Activated effector memory CD4-positive, alpha-beta T cell treated with Interleukin-2 at 50 U/mL for 16 hours (primary cell): ENCODE measurements around the gene ZNF101.

Experiments
- DNase-seq: peaks from one replicate; pipeline ENCODE4 v3.0.0-alpha.2; 2020

Gene ZNF101

GRCh38 chr19:19668230-19669012 lies at the start of gene ZNF101:
Gene ZNF101, plus strand, starts transcription at chr19:19668839. Its CDS starts 125 bp downstream, at chr19:19668964.
- peak; percentile 94 for DNase-seq

- DNase-seq, result no peak
Measured at GRCh38 chr19:19619181-19619848, 49.3 kb upstream of the ZNF101 start.

GRCh38 chr19:19619849-19620210 lies 48.8 kb upstream of the ZNF101 start:
- no peak for DNase-seq

GRCh38 chr19:19623383-19623782 lies 45.3 kb upstream of the ZNF101 start:
- DNase-seq, result no peak

GRCh38 chr19:19624032-19624570 lies 44.5 kb upstream of the ZNF101 start:
- DNase-seq, result no peak

- DNase-seq, result no peak
Measured at GRCh38 chr19:19626516-19627472, 41.8 kb upstream of the ZNF101 start.

GRCh38 chr19:19627621-19628500 lies 40.8 kb upstream of the ZNF101 start, which contains the start of gene LPAR2:
Gene LPAR2, minus strand, starts transcription at chr19:19628220. Its CDS starts 945 bp downstream, at chr19:19627275.
- peak; percentile 71 for DNase-seq

GRCh38 chr19:19628501-19629134 lies 40.0 kb upstream of the ZNF101 start:
- DNase-seq, result peak; percentile 22

GRCh38 chr19:19630062-19630414 lies 38.6 kb upstream of the ZNF101 start:
- DNase-seq, result no peak

GRCh38 chr19:19630426-19630825 lies 38.2 kb upstream of the ZNF101 start:
- DNase-seq, result no peak

GRCh38 chr19:19631346-19631745 lies 37.3 kb upstream of the ZNF101 start:
- no peak for DNase-seq

- no peak for DNase-seq
Measured at GRCh38 chr19:19632661-19633060, 36.0 kb upstream of the ZNF101 start.

GRCh38 chr19:19633711-19634515 lies 34.7 kb upstream of the ZNF101 start:
- DNase-seq, result no peak

- DNase-seq, result no peak
Measured at GRCh38 chr19:19634516-19635312, 33.9 kb upstream of the ZNF101 start.

GRCh38 chr19:19635313-19635702 lies 33.3 kb upstream of the ZNF101 start:
- DNase-seq, result no peak

- DNase-seq, result no peak
Measured at GRCh38 chr19:19636573-19637185, 32.0 kb upstream of the ZNF101 start.

GRCh38 chr19:19637186-19637522 lies 31.5 kb upstream of the ZNF101 start:
- no peak for DNase-seq

- DNase-seq, result no peak
Measured at GRCh38 chr19:19637523-19638251, 31.0 kb upstream of the ZNF101 start.
